ENCODE data around the gene YAF2.

- no peak for TF ChIP-seq EZH2 (IDR thresholded peaks at IDR 0.05)
- no peak for TF ChIP-seq POLR2AphosphoS5 (IDR thresholded peaks at IDR 0.05; ENCODE audit: borderline replicate concordance, low read depth, low read length)
- TF ChIP-seq FOXP2 (optimal IDR thresholded peaks at IDR 0.05; ENCODE audit: control extremely low read depth, extremely low read length, insufficient read depth) = no peak
Observed at GRCh38 chr12:42143452-42144157, 94.4 kb downstream of the YAF2 start.
